ENCODE measurements around the gene OPHN1. TPM values are rescaled to one million over a fixed set of nuclear protein-coding genes. Genes with fewer than 3 reads are reported as not detected.

OPHN1 gene
- total and polyA plus RNA-seq, 2 experiments from 2014 or later = 2.2 to 3.8 TPM

DNA sequence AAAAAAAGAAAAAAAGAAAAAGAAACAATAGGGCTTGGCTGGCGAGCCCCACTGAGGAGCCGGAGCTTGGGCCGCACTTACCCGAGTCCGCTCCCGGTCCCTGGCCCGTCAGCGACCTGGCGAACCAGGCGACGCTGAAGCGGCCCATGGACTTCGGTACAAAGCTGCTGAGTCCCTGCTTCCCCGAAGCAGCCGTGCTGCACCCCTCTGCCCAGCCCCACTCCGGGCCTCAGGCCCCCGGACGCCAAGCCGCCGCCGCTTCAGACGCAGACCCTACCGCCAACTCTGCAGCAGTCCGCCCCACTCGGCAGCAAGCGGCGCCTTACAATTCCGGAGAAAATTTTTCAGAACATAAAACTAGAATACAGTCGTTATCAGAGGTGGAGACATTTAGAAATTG is 300.5 kb downstream of the OPHN1 start (continued):
- TF ChIP-seq, protein P1, sequence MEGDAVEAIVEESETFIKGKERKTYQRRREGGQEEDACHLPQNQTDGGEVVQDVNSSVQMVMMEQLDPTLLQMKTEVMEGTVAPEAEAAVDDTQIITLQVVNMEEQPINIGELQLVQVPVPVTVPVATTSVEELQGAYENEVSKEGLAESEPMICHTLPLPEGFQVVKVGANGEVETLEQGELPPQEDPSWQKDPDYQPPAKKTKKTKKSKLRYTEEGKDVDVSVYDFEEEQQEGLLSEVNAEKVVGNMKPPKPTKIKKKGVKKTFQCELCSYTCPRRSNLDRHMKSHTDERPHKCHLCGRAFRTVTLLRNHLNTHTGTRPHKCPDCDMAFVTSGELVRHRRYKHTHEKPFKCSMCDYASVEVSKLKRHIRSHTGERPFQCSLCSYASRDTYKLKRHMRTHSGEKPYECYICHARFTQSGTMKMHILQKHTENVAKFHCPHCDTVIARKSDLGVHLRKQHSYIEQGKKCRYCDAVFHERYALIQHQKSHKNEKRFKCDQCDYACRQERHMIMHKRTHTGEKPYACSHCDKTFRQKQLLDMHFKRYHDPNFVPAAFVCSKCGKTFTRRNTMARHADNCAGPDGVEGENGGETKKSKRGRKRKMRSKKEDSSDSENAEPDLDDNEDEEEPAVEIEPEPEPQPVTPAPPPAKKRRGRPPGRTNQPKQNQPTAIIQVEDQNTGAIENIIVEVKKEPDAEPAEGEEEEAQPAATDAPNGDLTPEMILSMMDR (conservative IDR thresholded peaks at IDR 0.05; ENCODE audit: low read depth in 2 of 2) = no peak
- TF ChIP-seq, protein P2, sequence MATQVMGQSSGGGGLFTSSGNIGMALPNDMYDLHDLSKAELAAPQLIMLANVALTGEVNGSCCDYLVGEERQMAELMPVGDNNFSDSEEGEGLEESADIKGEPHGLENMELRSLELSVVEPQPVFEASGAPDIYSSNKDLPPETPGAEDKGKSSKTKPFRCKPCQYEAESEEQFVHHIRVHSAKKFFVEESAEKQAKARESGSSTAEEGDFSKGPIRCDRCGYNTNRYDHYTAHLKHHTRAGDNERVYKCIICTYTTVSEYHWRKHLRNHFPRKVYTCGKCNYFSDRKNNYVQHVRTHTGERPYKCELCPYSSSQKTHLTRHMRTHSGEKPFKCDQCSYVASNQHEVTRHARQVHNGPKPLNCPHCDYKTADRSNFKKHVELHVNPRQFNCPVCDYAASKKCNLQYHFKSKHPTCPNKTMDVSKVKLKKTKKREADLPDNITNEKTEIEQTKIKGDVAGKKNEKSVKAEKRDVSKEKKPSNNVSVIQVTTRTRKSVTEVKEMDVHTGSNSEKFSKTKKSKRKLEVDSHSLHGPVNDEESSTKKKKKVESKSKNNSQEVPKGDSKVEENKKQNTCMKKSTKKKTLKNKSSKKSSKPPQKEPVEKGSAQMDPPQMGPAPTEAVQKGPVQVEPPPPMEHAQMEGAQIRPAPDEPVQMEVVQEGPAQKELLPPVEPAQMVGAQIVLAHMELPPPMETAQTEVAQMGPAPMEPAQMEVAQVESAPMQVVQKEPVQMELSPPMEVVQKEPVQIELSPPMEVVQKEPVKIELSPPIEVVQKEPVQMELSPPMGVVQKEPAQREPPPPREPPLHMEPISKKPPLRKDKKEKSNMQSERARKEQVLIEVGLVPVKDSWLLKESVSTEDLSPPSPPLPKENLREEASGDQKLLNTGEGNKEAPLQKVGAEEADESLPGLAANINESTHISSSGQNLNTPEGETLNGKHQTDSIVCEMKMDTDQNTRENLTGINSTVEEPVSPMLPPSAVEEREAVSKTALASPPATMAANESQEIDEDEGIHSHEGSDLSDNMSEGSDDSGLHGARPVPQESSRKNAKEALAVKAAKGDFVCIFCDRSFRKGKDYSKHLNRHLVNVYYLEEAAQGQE (IDR thresholded peaks at IDR 0.05; ENCODE audit: unreplicated experiment) = no peak
- no peak for TF ChIP-seq POLR2AphosphoS5 (IDR thresholded peaks at IDR 0.05; ENCODE audit: low read depth)
- TF ChIP-seq ZNF114 (CRISPR knock-in tag; IDR thresholded peaks at IDR 0.05) = no peak
- TF ChIP-seq CREB1 (CRISPR knock-in tag; IDR thresholded peaks at IDR 0.05; ENCODE audit: low read depth) = no peak
- TF ChIP-seq, protein P3, sequence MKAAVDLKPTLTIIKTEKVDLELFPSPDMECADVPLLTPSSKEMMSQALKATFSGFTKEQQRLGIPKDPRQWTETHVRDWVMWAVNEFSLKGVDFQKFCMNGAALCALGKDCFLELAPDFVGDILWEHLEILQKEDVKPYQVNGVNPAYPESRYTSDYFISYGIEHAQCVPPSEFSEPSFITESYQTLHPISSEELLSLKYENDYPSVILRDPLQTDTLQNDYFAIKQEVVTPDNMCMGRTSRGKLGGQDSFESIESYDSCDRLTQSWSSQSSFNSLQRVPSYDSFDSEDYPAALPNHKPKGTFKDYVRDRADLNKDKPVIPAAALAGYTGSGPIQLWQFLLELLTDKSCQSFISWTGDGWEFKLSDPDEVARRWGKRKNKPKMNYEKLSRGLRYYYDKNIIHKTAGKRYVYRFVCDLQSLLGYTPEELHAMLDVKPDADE (IDR thresholded peaks at IDR 0.05) = no peak
- no peak for TF ChIP-seq EZH2 (IDR thresholded peaks at IDR 0.05; ENCODE audit: low read depth, unreplicated experiment)
- TF ChIP-seq NANOG (IDR thresholded peaks at IDR 0.05; ENCODE audit: borderline replicate concordance) = no peak
- TF ChIP-seq STAT1 (IDR thresholded peaks at IDR 0.05; ENCODE audit: unreplicated experiment) = no peak
- TF ChIP-seq ZNF331 (CRISPR knock-in tag; IDR thresholded peaks at IDR 0.05; ENCODE audit: low read depth) = no peak

DNA sequence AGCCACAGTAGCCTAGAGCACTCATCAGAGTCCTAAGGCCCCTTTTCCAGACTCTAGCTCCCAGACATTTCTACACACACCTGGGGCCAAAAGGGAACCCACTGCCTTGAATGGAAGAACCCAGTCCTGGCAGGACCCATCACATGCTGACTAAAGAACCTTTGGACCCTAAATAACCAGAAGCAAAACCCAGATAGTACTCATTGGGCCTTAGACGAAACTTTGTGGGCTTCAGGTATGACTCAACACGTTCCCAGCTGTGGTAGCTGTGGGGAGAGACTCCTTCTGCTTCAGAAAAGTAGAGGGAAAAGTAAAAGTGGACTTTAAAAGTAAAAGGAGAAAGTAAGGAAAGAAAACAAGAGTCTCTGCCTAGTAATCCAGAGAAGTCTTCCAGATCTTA is 311.5 kb downstream of the OPHN1 start:
- no peak overlapping the region for H3K27ac Mint-ChIP-seq

More for the DNA sequence above, 311.5 kb downstream of the OPHN1 start:
- no peaks in the 10 kb centered on the region for H3K9me3 Mint-ChIP-seq
- Histone ChIP-seq H3K27ac (ENCODE audit: low read depth) (no peak overlapping the region), H3K4me3 (no peak overlapping the region), H2AFZ (no peak overlapping the region), H3K4me2 (no peak overlapping the region), H3K4me1 (ENCODE audit: insufficient read depth) (no peaks in the 10 kb centered on the region), H3K9me2 (ENCODE audit: insufficient read depth) (no peaks in the 10 kb centered on the region), H3K79me2 (replicated peaks; ENCODE audit: insufficient read depth) (no peaks in the 10 kb centered on the region), H4K20me1 (replicated peaks; ENCODE audit: insufficient read depth) (no peaks in the 10 kb centered on the region), H3K27me3 (ENCODE audit: insufficient read depth) (no peaks in the 10 kb centered on the region), H3F3A (replicated peaks; ENCODE audit: low read depth) (no peaks in the 10 kb centered on the region), H3K36me3 (ENCODE audit: insufficient read depth) (no peaks in the 10 kb centered on the region)
- no peak for TF ChIP-seq CREB1 (CRISPR knock-in tag; IDR thresholded peaks at IDR 0.05; ENCODE audit: low read depth)
- TF ChIP-seq, protein P4, sequence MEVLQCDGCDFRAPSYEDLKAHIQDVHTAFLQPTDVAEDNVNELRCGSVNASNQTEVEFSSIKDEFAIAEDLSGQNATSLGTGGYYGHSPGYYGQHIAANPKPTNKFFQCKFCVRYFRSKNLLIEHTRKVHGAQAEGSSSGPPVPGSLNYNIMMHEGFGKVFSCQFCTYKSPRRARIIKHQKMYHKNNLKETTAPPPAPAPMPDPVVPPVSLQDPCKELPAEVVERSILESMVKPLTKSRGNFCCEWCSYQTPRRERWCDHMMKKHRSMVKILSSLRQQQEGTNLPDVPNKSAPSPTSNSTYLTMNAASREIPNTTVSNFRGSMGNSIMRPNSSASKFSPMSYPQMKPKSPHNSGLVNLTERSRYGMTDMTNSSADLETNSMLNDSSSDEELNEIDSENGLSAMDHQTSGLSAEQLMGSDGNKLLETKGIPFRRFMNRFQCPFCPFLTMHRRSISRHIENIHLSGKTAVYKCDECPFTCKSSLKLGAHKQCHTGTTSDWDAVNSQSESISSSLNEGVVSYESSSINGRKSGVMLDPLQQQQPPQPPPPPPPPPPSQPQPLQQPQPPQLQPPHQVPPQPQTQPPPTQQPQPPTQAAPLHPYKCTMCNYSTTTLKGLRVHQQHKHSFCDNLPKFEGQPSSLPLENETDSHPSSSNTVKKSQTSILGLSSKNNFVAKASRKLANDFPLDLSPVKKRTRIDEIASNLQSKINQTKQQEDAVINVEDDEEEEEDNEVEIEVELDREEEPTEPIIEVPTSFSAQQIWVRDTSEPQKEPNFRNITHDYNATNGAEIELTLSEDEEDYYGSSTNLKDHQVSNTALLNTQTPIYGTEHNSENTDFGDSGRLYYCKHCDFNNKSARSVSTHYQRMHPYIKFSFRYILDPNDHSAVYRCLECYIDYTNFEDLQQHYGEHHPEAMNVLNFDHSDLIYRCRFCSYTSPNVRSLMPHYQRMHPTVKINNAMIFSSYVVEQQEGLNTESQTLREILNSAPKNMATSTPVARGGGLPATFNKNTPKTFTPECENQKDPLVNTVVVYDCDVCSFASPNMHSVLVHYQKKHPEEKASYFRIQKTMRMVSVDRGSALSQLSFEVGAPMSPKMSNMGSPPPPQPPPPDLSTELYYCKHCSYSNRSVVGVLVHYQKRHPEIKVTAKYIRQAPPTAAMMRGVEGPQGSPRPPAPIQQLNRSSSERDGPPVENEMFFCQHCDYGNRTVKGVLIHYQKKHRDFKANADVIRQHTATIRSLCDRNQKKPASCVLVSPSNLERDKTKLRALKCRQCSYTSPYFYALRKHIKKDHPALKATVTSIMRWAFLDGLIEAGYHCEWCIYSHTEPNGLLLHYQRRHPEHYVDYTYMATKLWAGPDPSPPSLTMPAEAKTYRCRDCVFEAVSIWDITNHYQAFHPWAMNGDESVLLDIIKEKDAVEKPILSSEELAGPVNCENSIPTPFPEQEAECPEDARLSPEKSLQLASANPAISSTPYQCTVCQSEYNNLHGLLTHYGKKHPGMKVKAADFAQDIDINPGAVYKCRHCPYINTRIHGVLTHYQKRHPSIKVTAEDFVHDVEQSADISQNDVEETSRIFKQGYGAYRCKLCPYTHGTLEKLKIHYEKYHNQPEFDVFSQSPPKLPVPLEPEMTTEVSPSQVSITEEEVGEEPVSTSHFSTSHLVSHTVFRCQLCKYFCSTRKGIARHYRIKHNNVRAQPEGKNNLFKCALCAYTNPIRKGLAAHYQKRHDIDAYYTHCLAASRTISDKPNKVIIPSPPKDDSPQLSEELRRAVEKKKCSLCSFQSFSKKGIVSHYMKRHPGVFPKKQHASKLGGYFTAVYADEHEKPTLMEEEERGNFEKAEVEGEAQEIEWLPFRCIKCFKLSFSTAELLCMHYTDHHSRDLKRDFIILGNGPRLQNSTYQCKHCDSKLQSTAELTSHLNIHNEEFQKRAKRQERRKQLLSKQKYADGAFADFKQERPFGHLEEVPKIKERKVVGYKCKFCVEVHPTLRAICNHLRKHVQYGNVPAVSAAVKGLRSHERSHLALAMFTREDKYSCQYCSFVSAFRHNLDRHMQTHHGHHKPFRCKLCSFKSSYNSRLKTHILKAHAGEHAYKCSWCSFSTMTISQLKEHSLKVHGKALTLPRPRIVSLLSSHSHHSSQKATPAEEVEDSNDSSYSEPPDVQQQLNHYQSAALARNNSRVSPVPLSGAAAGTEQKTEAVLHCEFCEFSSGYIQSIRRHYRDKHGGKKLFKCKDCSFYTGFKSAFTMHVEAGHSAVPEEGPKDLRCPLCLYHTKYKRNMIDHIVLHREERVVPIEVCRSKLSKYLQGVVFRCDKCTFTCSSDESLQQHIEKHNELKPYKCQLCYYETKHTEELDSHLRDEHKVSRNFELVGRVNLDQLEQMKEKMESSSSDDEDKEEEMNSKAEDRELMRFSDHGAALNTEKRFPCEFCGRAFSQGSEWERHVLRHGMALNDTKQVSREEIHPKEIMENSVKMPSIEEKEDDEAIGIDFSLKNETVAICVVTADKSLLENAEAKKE (CRISPR knock-in tag; IDR thresholded peaks at IDR 0.05) = no peak
- H3K27me3 Mint-ChIP-seq (ENCODE audit: insufficient read depth, low read depth, poor library complexity) = no peaks in the 10 kb centered on the region
- peaks cover 6% of the 10 kb centered on the region; the same call in 2 of the 3 replicates for H3K4me1 Mint-ChIP-seq
- H3K4me3 Mint-ChIP-seq = no peak overlapping the region
- DNase-seq (ENCODE audit: low spot score) = no peak
- H3K36me3 Mint-ChIP-seq (ENCODE audit: low read depth) = no peaks in the 10 kb centered on the region
- ATAC-seq = no peak
